Measurements from ENCODE around the gene TMEM239. TPM values are rescaled to one million over a fixed set of nuclear protein-coding genes. Genes with fewer than 3 reads are reported as not detected.

Gene TMEM239
- total and polyA plus RNA-seq, 2 of the 8 experiments (the other 6 are each of a cell fraction or from before 2014, with no cell fraction given), result not detected

DNA sequence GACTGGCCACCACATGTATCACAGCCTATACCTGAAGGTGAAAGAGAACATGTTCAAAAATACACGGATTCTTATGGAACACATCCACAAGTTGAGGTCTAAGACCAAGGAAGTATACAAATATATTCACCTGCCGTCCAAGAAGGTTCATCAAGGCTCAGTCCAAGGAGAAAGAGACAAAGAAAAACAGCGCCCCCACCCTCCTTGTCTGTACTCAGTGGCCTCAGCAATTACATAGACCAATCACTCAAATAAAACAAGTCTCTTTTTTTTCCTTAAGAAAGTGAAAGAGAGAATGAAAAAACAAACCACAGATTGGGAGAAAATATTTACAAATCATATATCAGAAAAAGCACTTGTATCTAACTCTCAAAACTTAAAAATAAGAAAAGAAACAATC lies 35.2 kb upstream of the TMEM239 start:
- Histone ChIP-seq H3K27ac (ENCODE audit: low read depth, low read length) (no peak overlapping the region), H4K8ac (ENCODE audit: extremely low read depth, insufficient read depth, low read length) (no peak overlapping the region), H3K79me2 (ENCODE audit: control insufficient read depth in 1 of 2, insufficient read depth in 2 of 2, low read length in 2 of 2) (no peaks in the 10 kb centered on the region), H2AK5ac (ENCODE audit: low read depth, low read length) (no peak overlapping the region), H2BK120ac (replicated peaks; ENCODE audit: low read depth, low read length) (no peak overlapping the region), H2BK15ac (ENCODE audit: low read length) (no peak overlapping the region), H2BK20ac (ENCODE audit: low read length) (no peak overlapping the region), H4K91ac (replicated peaks; ENCODE audit: insufficient read length, low read length) (no peak overlapping the region), H2BK12ac (ENCODE audit: low read depth, low read length) (no peak overlapping the region), H3K4me3 (ENCODE audit: extremely low read depth in 1 of 4, insufficient read depth in 2 of 4, low read depth in 3 of 4, low read length in 4 of 4) (no peak overlapping the region), H3K9ac (replicated peaks in 1 of 4; ENCODE audit: extremely low read depth in 1 of 4, low read depth in 3 of 4, low read length in 3 of 4) (no peak overlapping the region), H3K14ac (ENCODE audit: insufficient read length) (no peak overlapping the region), H2AFZ (ENCODE audit: low read length) (no peak overlapping the region), H3K27me3 (replicated peaks in 1 of 4; ENCODE audit: control insufficient read depth in 3 of 4, extremely low read depth in 1 of 4, insufficient read depth in 3 of 4, low read length in 3 of 4) (no peaks in the 10 kb centered on the region), H3K4me2 (ENCODE audit: insufficient read depth in 1 of 2, low read depth in 2 of 2, low read length in 2 of 2) (no peak overlapping the region), H3K4me1 (replicated peaks in 1 of 4; ENCODE audit: control insufficient read depth in 3 of 4, insufficient read depth in 4 of 4, low read length in 3 of 4) (no peaks in the 10 kb centered on the region), H3K18ac (ENCODE audit: extremely low read depth, low read length) (no peak overlapping the region), H3K56ac (replicated peaks; ENCODE audit: insufficient read length, low read depth, low read length) (no peak overlapping the region), H3K23me2 (ENCODE audit: low read depth, low read length) (no peaks in the 10 kb centered on the region; the same call in 1 of the 2 replicates), H2BK5ac (ENCODE audit: low read depth, low read length) (no peak overlapping the region), H4K20me1 (replicated peaks in 1 of 2; ENCODE audit: control insufficient read depth in 1 of 2, insufficient read depth in 2 of 2, low read length in 2 of 2) (no peaks in the 10 kb centered on the region), H4K5ac (ENCODE audit: insufficient read length, low read depth, low read length) (no peak overlapping the region), H3K4ac (replicated peaks; ENCODE audit: insufficient read length, low read depth, low read length) (no peak overlapping the region), H3K9me3 (ENCODE audit: insufficient read depth in 2 of 2, low read depth in 1 of 2, low read length in 1 of 2) (no peaks in the 10 kb centered on the region), H3K79me1 (ENCODE audit: low read depth, low read length) (no peaks in the 10 kb centered on the region), H3K23ac (ENCODE audit: insufficient read length) (no peak overlapping the region), H3K36me3 (ENCODE audit: control insufficient read depth in 2 of 4, insufficient read depth in 4 of 4, low read length in 3 of 4) (no peaks in the 10 kb centered on the region)
- DNase-seq (ENCODE audit: low read depth in 1 of 2, low spot score in 2 of 2), result no peak
- TF ChIP-seq RBBP5 (IDR thresholded peaks at IDR 0.05; ENCODE audit: borderline replicate concordance, low read depth, low read length), result no peak
- no peak for TF ChIP-seq MAFK (IDR thresholded peaks at IDR 0.05; ENCODE audit: low read depth, low read length)
- no peak for TF ChIP-seq SIN3A (conservative IDR thresholded peaks at IDR 0.05 in 1 of 2, IDR thresholded peaks at IDR 0.05 in 1 of 2; ENCODE audit: low read depth in 1 of 2, low read length in 2 of 2)
- no peak for TF ChIP-seq CHD1 (IDR thresholded peaks at IDR 0.05; ENCODE audit: low read depth, low read length)
- TF ChIP-seq CREB1 (IDR thresholded peaks at IDR 0.05), result no peak
- TF ChIP-seq TBP (IDR thresholded peaks at IDR 0.05; ENCODE audit: low read depth, low read length), result no peak
- TF ChIP-seq SAP30 (IDR thresholded peaks at IDR 0.05; ENCODE audit: insufficient read depth, insufficient replicate concordance, low read length), result no peak
- TF ChIP-seq YY1 (IDR thresholded peaks at IDR 0.05; ENCODE audit: low read depth, low read length), result no peak
- TF ChIP-seq GABPA (IDR thresholded peaks at IDR 0.05; ENCODE audit: borderline replicate concordance, insufficient read depth, low read length), result no peak
- no peak for TF ChIP-seq POLR2A (IDR thresholded peaks at IDR 0.05; ENCODE audit: control extremely low read depth in 1 of 2, low read depth in 2 of 2, low read length in 2 of 2)
- POLR2A ChIA-PET (ENCODE audit: partially characterized antibody), result interaction anchor here (1.2 kb wide), 1 partner anchor 9 kb away, joined by 3 read pairs; no protein-coding TSS in a partner anchor
- FAIRE-seq, result no peak
- 45% methylated on average over 3 of the region's 3 CpGs; no CpG with 5 or more reads in 1 of the 2 experiments for WGBS, 2 experiments (ENCODE audit: extremely low coverage in 1 of 2, insufficient coverage in 1 of 2, insufficient read length in 1 of 2, insufficient replicate concordance in 2 of 2, low coverage in 1 of 2, low lambda C conversion rate in 2 of 2, missing lambda C conversion rate in 1 of 2)
- CTCF ChIA-PET (ENCODE audit: partially characterized antibody), result interaction anchor here (0.5 to 3.5 kb wide), 3 partner anchors 8 to 19 kb away, joined by 3 to 18 read pairs (median 6); no protein-coding TSS in a partner anchor

All from H1 (cell line).